HG03280 (cell line): ENCODE data around the gene PCNX3.

ENCODE experiments used
- ATAC-seq: cut with Tn5 transposase; IDR thresholded peaks from one replicate; pipeline ENCODE4 v1.9.1; 2021; ENCODE audit warnings: mild to moderate bottlenecking, moderate library complexity; ENCODE audit not compliant: unreplicated experiment

PCNX3 gene

GRCh38 chr11:65617990-65618751 lies 2.6 kb downstream of the PCNX3 start:
- no peak for ATAC-seq

GRCh38 chr11:65618763-65619162 lies 3.2 kb downstream of the PCNX3 start:
- ATAC-seq: no peak

- no peak for ATAC-seq
These were observed 3.8 kb downstream of the PCNX3 start for GRCh38 chr11:65619281-65619928.

GRCh38 chr11:65620666-65621065 lies 5.1 kb downstream of the PCNX3 start:
- ATAC-seq: no peak

GRCh38 chr11:65621460-65621859 lies 5.9 kb downstream of the PCNX3 start:
- no peak for ATAC-seq

GRCh38 chr11:65622011-65622410 lies 6.4 kb downstream of the PCNX3 start:
- ATAC-seq: no peak

GRCh38 chr11:65623177-65623576 lies 7.6 kb downstream of the PCNX3 start:
- no peak for ATAC-seq

- ATAC-seq: no peak
These were observed 8.5 kb downstream of the PCNX3 start for GRCh38 chr11:65623852-65624616.

GRCh38 chr11:65624931-65625627 lies 9.5 kb downstream of the PCNX3 start:
- ATAC-seq: no peak

- ATAC-seq: no peak
These were observed 10.2 kb downstream of the PCNX3 start for GRCh38 chr11:65625628-65626342.

GRCh38 chr11:65627202-65627601 lies 11.6 kb downstream of the PCNX3 start:
- ATAC-seq: no peak

- no peak for ATAC-seq
These were observed 14.0 kb downstream of the PCNX3 start for GRCh38 chr11:65629579-65629978.

GRCh38 chr11:65630215-65630614 lies 14.6 kb downstream of the PCNX3 start:
- no peak for ATAC-seq

- no peak for ATAC-seq
These were observed 18.0 kb downstream of the PCNX3 start for GRCh38 chr11:65633390-65634108.

GRCh38 chr11:65634109-65634436 lies 18.5 kb downstream of the PCNX3 start:
- ATAC-seq: no peak

GRCh38 chr11:65634440-65634839 lies 18.9 kb downstream of the PCNX3 start:
- ATAC-seq: no peak

GRCh38 chr11:65634905-65635731 lies 19.5 kb downstream of the PCNX3 start:
- ATAC-seq: no peak

GRCh38 chr11:65636108-65637031 lies 20.8 kb downstream of the PCNX3 start:
- ATAC-seq: no peak
